Measurements from ENCODE around the gene POLR2C. TPM values are rescaled to one million over a fixed set of nuclear protein-coding genes. Genes with fewer than 3 reads are reported as not detected.

POLR2C gene
- polyA plus RNA-seq, 1 experiment = 143 TPM

GRCh38 chr16:57426356-57426755 is 36.1 kb upstream of the POLR2C start:
- no peak overlapping the region for H3K27ac ChIP-seq (ENCODE audit: low read depth, low read length)
- no peak overlapping the region for H3K4me3 ChIP-seq (ENCODE audit: low read depth, low read length)
- no peaks in the 10 kb centered on the region for H3K9me3 ChIP-seq (ENCODE audit: control insufficient read depth, insufficient read depth, low read length)
- POLR2A ChIA-PET = no interaction called here
- DNase-seq (ENCODE audit: low read depth, low spot score) = no peak
- H3K27me3 ChIP-seq (ENCODE audit: control insufficient read depth, insufficient read depth, low read length) = no peaks in the 10 kb centered on the region
- no peak for TF ChIP-seq CTCF (IDR thresholded peaks at IDR 0.05; ENCODE audit: low read depth, low read length)
- CTCF ChIA-PET = interaction anchor here (1.5 kb wide), 1 partner anchor 8 kb away, joined by 6 read pairs; no protein-coding TSS in a partner anchor

- Histone ChIP-seq H3K27ac (ENCODE audit: low read depth, low read length) (no peak overlapping the region), H3K27me3 (ENCODE audit: control insufficient read depth, insufficient read depth, low read length) (no peaks in the 10 kb centered on the region), H3K9me3 (ENCODE audit: control insufficient read depth, insufficient read depth, low read length) (no peaks in the 10 kb centered on the region), H3K4me3 (ENCODE audit: low read depth, low read length) (no peak overlapping the region)
- ChIA-PET POLR2A (no interaction called here), CTCF (interaction anchor here (1.5 kb wide), 1 partner anchor 9 kb away, joined by 6 read pairs; no protein-coding TSS in a partner anchor)
- DNase-seq (ENCODE audit: low read depth, low spot score) = no peak
- TF ChIP-seq CTCF (IDR thresholded peaks at IDR 0.05; ENCODE audit: low read depth, low read length) = no peak
These were observed 35.2 kb upstream of the POLR2C start for GRCh38 chr16:57427307-57427706.

GRCh38 chr16:57427824-57428223 is 34.7 kb upstream of the POLR2C start:
- Histone ChIP-seq H3K4me3 (ENCODE audit: low read depth, low read length) (no peak overlapping the region), H3K27me3 (ENCODE audit: control insufficient read depth, insufficient read depth, low read length) (no peaks in the 10 kb centered on the region), H3K9me3 (ENCODE audit: control insufficient read depth, insufficient read depth, low read length) (no peaks in the 10 kb centered on the region), H3K27ac (ENCODE audit: low read depth, low read length) (no peak overlapping the region)
- ChIA-PET CTCF (no interaction called here), POLR2A (no interaction called here)
- TF ChIP-seq CTCF (IDR thresholded peaks at IDR 0.05; ENCODE audit: low read depth, low read length) = no peak
- DNase-seq (ENCODE audit: low read depth, low spot score) = no peak

- Histone ChIP-seq H3K27ac (ENCODE audit: low read depth, low read length) (no peak overlapping the region), H3K4me3 (ENCODE audit: low read depth, low read length) (no peak overlapping the region), H3K9me3 (ENCODE audit: control insufficient read depth, insufficient read depth, low read length) (no peaks in the 10 kb centered on the region), H3K27me3 (ENCODE audit: control insufficient read depth, insufficient read depth, low read length) (no peaks in the 10 kb centered on the region)
- no peak for DNase-seq (ENCODE audit: low read depth, low spot score)
- POLR2A ChIA-PET = no interaction called here
- CTCF ChIA-PET = interaction anchor here (1.8 to 4.1 kb wide), 3 partner anchors 8 to 32 kb away, joined by 8 to 16 read pairs (median 15); partner anchors contain the start of gene POLR2C
- no peak for TF ChIP-seq CTCF (IDR thresholded peaks at IDR 0.05; ENCODE audit: low read depth, low read length)
These were observed 31.5 kb upstream of the POLR2C start for GRCh38 chr16:57430955-57431354.

GRCh38 chr16:57432505-57432904 is 30.0 kb upstream of the POLR2C start:
- ChIA-PET CTCF (interaction anchor here (0.5 to 4.1 kb wide), 7 partner anchors 10 to 625 kb away, joined by 3 to 16 read pairs (median 8); partner anchors contain the start of gene POLR2C), POLR2A (no interaction called here)
- no peak overlapping the region for H3K27ac ChIP-seq (ENCODE audit: low read depth, low read length)
- H3K27me3 ChIP-seq (ENCODE audit: control insufficient read depth, insufficient read depth, low read length) = no peaks in the 10 kb centered on the region
- TF ChIP-seq CTCF (IDR thresholded peaks at IDR 0.05; ENCODE audit: low read depth, low read length) = no peak
- H3K4me3 ChIP-seq (ENCODE audit: low read depth, low read length) = no peak overlapping the region
- no peaks in the 10 kb centered on the region for H3K9me3 ChIP-seq (ENCODE audit: control insufficient read depth, insufficient read depth, low read length)
- DNase-seq (ENCODE audit: low read depth, low spot score) = no peak

Measured in AG04450 (cell line).